ENCODE results near the gene KIZ.
"Not testable (repeated sequence)": the region's sequence is repeated elsewhere in the genome, so short reads cannot be mapped to it uniquely, and the experiment has no call there.

The KIZ gene

GRCh38 chr20:21230686-21231085 lies 104.8 kb downstream of the KIZ start:
- DNase-seq: no peak

- DNase-seq: no peak
Measured at GRCh38 chr20:21232546-21233280, 106.8 kb downstream of the KIZ start.

- DNase-seq: no peak
Measured at GRCh38 chr20:21234324-21234723, 108.4 kb downstream of the KIZ start.

GRCh38 chr20:21234806-21235483 lies 109.1 kb downstream of the KIZ start:
- DNase-seq: no peak

GRCh38 chr20:21235484-21236445 lies 109.9 kb downstream of the KIZ start:
- DNase-seq: peak; percentile 64

- peak; percentile 48 for DNase-seq
Measured at GRCh38 chr20:21237956-21238799, 112.3 kb downstream of the KIZ start.

GRCh38 chr20:21238818-21239536 lies 113.1 kb downstream of the KIZ start:
- no peak for DNase-seq

- DNase-seq: no peak
Measured at GRCh38 chr20:21240394-21240793, 114.5 kb downstream of the KIZ start.

- no peak for DNase-seq
Measured at GRCh38 chr20:21241406-21241805, 115.5 kb downstream of the KIZ start.

- DNase-seq: no peak
Measured at GRCh38 chr20:21243811-21244210, 117.9 kb downstream of the KIZ start.

GRCh38 chr20:21244808-21245207 lies 118.9 kb downstream of the KIZ start:
- DNase-seq: no peak

- no peak for DNase-seq
Measured at GRCh38 chr20:21246161-21246560, 120.3 kb downstream of the KIZ start.

GRCh38 chr20:21247603-21248095 lies 121.8 kb downstream of the KIZ start:
- not testable (repeated sequence) for DNase-seq

GRCh38 chr20:21251278-21251677 lies 125.4 kb downstream of the KIZ start:
- no peak for DNase-seq

GRCh38 chr20:21257192-21257591 lies 131.3 kb downstream of the KIZ start:
- no peak for DNase-seq

GRCh38 chr20:21258411-21258810 lies 132.5 kb downstream of the KIZ start:
- DNase-seq: no peak

- DNase-seq: no peak
Measured at GRCh38 chr20:21259346-21259745, 133.5 kb downstream of the KIZ start.

- DNase-seq: no peak
Measured at GRCh38 chr20:21262812-21263211, 136.9 kb downstream of the KIZ start.

- DNase-seq: no peak
Measured at GRCh38 chr20:21265261-21266190, 139.6 kb downstream of the KIZ start.

- no peak for DNase-seq
Measured at GRCh38 chr20:21266191-21266536, 140.3 kb downstream of the KIZ start.

Measured in HCEC 1CT (cell line).